H9 (cell line): ENCODE measurements around the gene WDR53. TPM values are rescaled to one million over a fixed set of nuclear protein-coding genes. Genes with fewer than 3 reads are reported as not detected.

ENCODE experiments used
- DNase-seq: peaks from one replicate; pipeline ENCODE4 v3.0.0-alpha.2; 2017
- H2AFZ ChIP-seq: one replicate; pipeline ENCODE4 v1.6.1; 2013; ENCODE audit warnings: mild to moderate bottlenecking, low read length, control low read depth, moderate library complexity
- H2AK5ac ChIP-seq: 2 replicates; pipeline ENCODE4 v1.6.1; 2013; ENCODE audit warnings: low read length, control low read depth, mixed read lengths; ENCODE audit not compliant: insufficient read length
- H2BK120ac ChIP-seq: one replicate; pipeline ENCODE4 v1.6.1; 2013; ENCODE audit warnings: low read depth, mild to moderate bottlenecking, low read length, control low read depth, inconsistent platforms; ENCODE audit not compliant: poor library complexity, severe bottlenecking
- H2BK12ac ChIP-seq: 2 replicates; pipeline ENCODE4 v1.6.1; 2013; ENCODE audit warnings: low read length, control low read depth, mixed read lengths, low read depth; ENCODE audit not compliant: insufficient read length
- H2BK15ac ChIP-seq: 2 replicates; pipeline ENCODE4 v1.6.1; 2013; ENCODE audit warnings: low read depth, low read length, control low read depth
- H2BK20ac ChIP-seq: one replicate; pipeline ENCODE4 v1.6.1; 2013; ENCODE audit warnings: low read depth, mild to moderate bottlenecking, low read length, control low read depth, inconsistent platforms; ENCODE audit not compliant: poor library complexity, severe bottlenecking
- H2BK5ac ChIP-seq: 2 replicates; pipeline ENCODE4 v1.6.1; 2013; ENCODE audit warnings: low read length, control low read depth, mixed read lengths; ENCODE audit not compliant: insufficient read length
- H3K14ac ChIP-seq: 2 replicates; pipeline ENCODE4 v1.6.1; 2013; ENCODE audit warnings: low read length, control low read depth; ENCODE audit not compliant: insufficient read depth
- H3K18ac ChIP-seq: 2 replicates; pipeline ENCODE4 v1.6.1; 2013; ENCODE audit warnings: low read depth, mild to moderate bottlenecking, mixed read lengths, low read length, control low read depth; ENCODE audit not compliant: insufficient read length
- H3K23ac ChIP-seq: 2 replicates; pipeline ENCODE4 v1.6.1; 2013; ENCODE audit warnings: low read length, control low read depth, mixed read lengths, low read depth; ENCODE audit not compliant: insufficient read length
- H3K23me2 ChIP-seq: 2 replicates; pipeline ENCODE4 v1.6.1; 2013; ENCODE audit warnings: low read depth, mild to moderate bottlenecking, mixed read lengths, low read length, control low read depth; ENCODE audit not compliant: insufficient read length, poor library complexity, severe bottlenecking
- H3K27ac ChIP-seq: 2 replicates; pipeline ENCODE4 v1.5.1; 2013; ENCODE audit warnings: low read length, control low read depth, mixed read lengths, low read depth; ENCODE audit not compliant: insufficient read length
- H3K27me3 ChIP-seq: 2 replicates; pipeline ENCODE4 v1.6.1; 2013; ENCODE audit warnings: low read length, control low read depth, inconsistent platforms; ENCODE audit not compliant: insufficient read depth
- H3K4ac ChIP-seq: 2 replicates; pipeline ENCODE4 v1.6.1; 2013; ENCODE audit warnings: low read depth, mild to moderate bottlenecking, control low read depth, inconsistent platforms, low read length, moderate library complexity
- H3K4me1 ChIP-seq: 2 replicates; pipeline ENCODE4 v1.6.1; 2013; ENCODE audit warnings: low read length, control low read depth, inconsistent platforms; ENCODE audit not compliant: insufficient read depth
- H3K4me2 ChIP-seq: 2 replicates; pipeline ENCODE4 v1.6.1; 2013; ENCODE audit warnings: low read length, control low read depth, mixed read lengths; ENCODE audit not compliant: insufficient read length, insufficient read depth
- H3K56ac ChIP-seq: 2 replicates; pipeline ENCODE4 v1.6.1; 2013; ENCODE audit warnings: low read depth, mild to moderate bottlenecking, mixed read lengths, low read length, control low read depth; ENCODE audit not compliant: insufficient read length
- H3K79me1 ChIP-seq: 2 replicates; pipeline ENCODE4 v1.6.1; 2013; ENCODE audit warnings: low read depth, mild to moderate bottlenecking, moderate library complexity, low read length, control low read depth, inconsistent platforms; ENCODE audit not compliant: insufficient read depth, poor library complexity, severe bottlenecking
- H3K79me2 ChIP-seq: 2 replicates; pipeline ENCODE4 v1.6.1; 2013; ENCODE audit warnings: low read length, control low read depth, inconsistent platforms; ENCODE audit not compliant: insufficient read depth
- H3K9ac ChIP-seq: 2 replicates; pipeline ENCODE4 v1.6.1; 2013; ENCODE audit warnings: low read length, control low read depth, mixed read lengths; ENCODE audit not compliant: insufficient read length; ENCODE audit errors: extremely low read depth
- H3K9me3 ChIP-seq: one replicate; pipeline ENCODE4 v1.6.1; 2013; ENCODE audit warnings: low read depth, low read length, inconsistent platforms; ENCODE audit not compliant: control insufficient read depth
- H3T11ph ChIP-seq: one replicate; pipeline ENCODE4 v1.6.1; 2013; ENCODE audit warnings: mild to moderate bottlenecking, low read length, control low read depth, inconsistent platforms
- H4K20me1 ChIP-seq: one replicate; pipeline ENCODE4 v1.6.1; 2013; ENCODE audit not compliant: control insufficient read depth, insufficient read length, insufficient read depth
- H4K5ac ChIP-seq: 2 replicates; pipeline ENCODE4 v1.6.1; 2013; ENCODE audit warnings: low read depth, mild to moderate bottlenecking, mixed read lengths, low read length, control low read depth; ENCODE audit not compliant: insufficient read length
- H4K8ac ChIP-seq: replicated peaks from 2 replicates; pipeline ENCODE4 v1.6.1; 2013; ENCODE audit warnings: low read length, control low read depth, mixed read lengths, low read depth; ENCODE audit not compliant: insufficient read length
- H4K91ac ChIP-seq: 2 replicates; pipeline ENCODE4 v1.6.1; 2013; ENCODE audit warnings: low read depth, mild to moderate bottlenecking, moderate library complexity, mixed read lengths, low read length, control low read depth; ENCODE audit not compliant: insufficient read length
- H3K27ac Mint-ChIP-seq, 3 experiments: 2 replicates in 2 of 3; 3 replicates in 1 of 3; pipeline ENCODE4 v1.8.0; 2020 to 2021; ENCODE audit warnings: mixed read lengths in 3 of 3, mild to moderate bottlenecking in 1 of 3, moderate library complexity in 1 of 3
- H3K27me3 Mint-ChIP-seq: 2 replicates; pipeline ENCODE4 v1.8.0; 2021; ENCODE audit warnings: low read depth, mild to moderate bottlenecking, moderate library complexity, mixed read lengths
- H3K36me3 Mint-ChIP-seq, 3 experiments: 2 replicates in 2 of 3; 3 replicates in 1 of 3; pipeline ENCODE4 v1.8.0; 2020 to 2021; ENCODE audit warnings: low read depth in 3 of 3, mixed read lengths in 3 of 3; ENCODE audit not compliant: insufficient read depth in 1 of 3
- H3K4me1 Mint-ChIP-seq, 2 experiments: 2 replicates each; pipeline ENCODE4 v1.8.0; 2020; ENCODE audit warnings: mixed read lengths in 2 of 2
- H3K4me3 Mint-ChIP-seq, 2 experiments: 2 replicates in 1 of 2; 3 replicates in 1 of 2; pipeline ENCODE4 v1.8.0; 2020 to 2021; ENCODE audit warnings: mild to moderate bottlenecking in 2 of 2, mixed read lengths in 2 of 2, moderate library complexity in 1 of 2
- H3K9me3 Mint-ChIP-seq, 2 experiments: 2 replicates in 1 of 2; 3 replicates in 1 of 2; pipeline ENCODE4 v1.8.0; 2020; ENCODE audit warnings: mild to moderate bottlenecking in 2 of 2, mixed read lengths in 2 of 2, moderate library complexity in 1 of 2
- WGBS: extraction: QIAGEN DNeasy Blood & Tissue Kit; methylation state at CpG from one replicate; pipeline ENCODE4 v1.1.7; 2013; ENCODE audit warnings: missing lambda C conversion rate, low lambda C conversion rate, mixed read lengths; ENCODE audit not compliant: insufficient read length; ENCODE audit errors: extremely low coverage; 5-methylcytosine and 5-hydroxymethylcytosine counted together
- total RNA-seq: library from RNA; stranded (reverse); gene quantifications from 2 replicates; pipeline ENCODE4 v1.2.1, GENCODE V29; 2021
- TF ChIP-seq, protein P1 (sequence below): fragments of 200-600 bp; sonication (generic); conservative IDR thresholded peaks from 3 replicates; pipeline ENCODE4 v1.8.0; 2021; ENCODE audit warnings: antibody characterized with exemption, mild to moderate bottlenecking

Gene WDR53
- total RNA-seq, 1 experiment from 2014 or later: 21.2 TPM

DNA sequence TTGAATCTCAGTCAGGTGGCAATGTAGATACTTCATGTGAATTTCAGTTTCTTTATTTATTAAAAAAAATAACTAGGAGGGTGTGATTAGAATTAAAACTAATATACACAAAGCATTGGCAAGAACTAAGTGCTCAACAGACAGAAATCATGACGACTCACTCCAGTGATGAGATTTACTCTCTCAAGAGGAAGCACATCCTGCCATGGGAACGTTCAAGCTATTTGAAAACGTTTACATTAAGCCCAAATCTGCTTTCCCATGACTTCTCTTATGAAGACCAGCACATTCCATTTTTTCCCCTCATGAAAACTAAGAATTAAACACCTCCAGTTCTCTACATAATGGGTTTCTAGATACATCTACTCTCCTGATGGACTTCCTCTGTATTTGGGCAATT, 8.5 kb downstream of the WDR53 start:
- no peak overlapping the region for H3K27ac Mint-ChIP-seq
- Histone ChIP-seq H3K18ac (no peak overlapping the region), H4K91ac (no peak overlapping the region), H3K9ac (no peak overlapping the region), H3K4me2 (no peak overlapping the region), H3K56ac (no peak overlapping the region), H3K79me2 (no peaks in the 10 kb centered on the region), H2AFZ (no peak overlapping the region), H4K8ac (no peak overlapping the region), H3K4ac (no peak overlapping the region), H3K23me2 (no peaks in the 10 kb centered on the region), H3K79me1 (no peaks in the 10 kb centered on the region), H2BK20ac (no peak overlapping the region), H3K27me3 (no peaks in the 10 kb centered on the region), H2BK120ac (no peak overlapping the region), H2AK5ac (no peak overlapping the region), H4K5ac (no peak overlapping the region), H4K20me1 (no peaks in the 10 kb centered on the region), H3K23ac (no peak overlapping the region), H3T11ph (no peak overlapping the region), H3K27ac (no peak overlapping the region), H2BK12ac (no peak overlapping the region), H3K14ac (no peak overlapping the region), H2BK15ac (no peak overlapping the region), H3K9me3 (no peaks in the 10 kb centered on the region), H3K4me1 (no peaks in the 10 kb centered on the region), H2BK5ac (no peak overlapping the region)
- TF ChIP-seq, protein P1, sequence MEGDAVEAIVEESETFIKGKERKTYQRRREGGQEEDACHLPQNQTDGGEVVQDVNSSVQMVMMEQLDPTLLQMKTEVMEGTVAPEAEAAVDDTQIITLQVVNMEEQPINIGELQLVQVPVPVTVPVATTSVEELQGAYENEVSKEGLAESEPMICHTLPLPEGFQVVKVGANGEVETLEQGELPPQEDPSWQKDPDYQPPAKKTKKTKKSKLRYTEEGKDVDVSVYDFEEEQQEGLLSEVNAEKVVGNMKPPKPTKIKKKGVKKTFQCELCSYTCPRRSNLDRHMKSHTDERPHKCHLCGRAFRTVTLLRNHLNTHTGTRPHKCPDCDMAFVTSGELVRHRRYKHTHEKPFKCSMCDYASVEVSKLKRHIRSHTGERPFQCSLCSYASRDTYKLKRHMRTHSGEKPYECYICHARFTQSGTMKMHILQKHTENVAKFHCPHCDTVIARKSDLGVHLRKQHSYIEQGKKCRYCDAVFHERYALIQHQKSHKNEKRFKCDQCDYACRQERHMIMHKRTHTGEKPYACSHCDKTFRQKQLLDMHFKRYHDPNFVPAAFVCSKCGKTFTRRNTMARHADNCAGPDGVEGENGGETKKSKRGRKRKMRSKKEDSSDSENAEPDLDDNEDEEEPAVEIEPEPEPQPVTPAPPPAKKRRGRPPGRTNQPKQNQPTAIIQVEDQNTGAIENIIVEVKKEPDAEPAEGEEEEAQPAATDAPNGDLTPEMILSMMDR: no peak
- no peaks in the 10 kb centered on the region for H3K27me3 Mint-ChIP-seq
- H3K36me3 Mint-ChIP-seq: peaks cover 2 to 15% (median 12%) of the 10 kb centered on the region in 3 experiments; a peak in 5 of 7 replicates
- no peak for DNase-seq
- WGBS: no CpG with 5 or more reads among the region's 3 CpGs
- no peaks in the 10 kb centered on the region for H3K4me1 Mint-ChIP-seq
- H3K9me3 Mint-ChIP-seq: no peaks in the 10 kb centered on the region
- no peak overlapping the region for H3K4me3 Mint-ChIP-seq
